K562 (cell line): ENCODE results near the gene OSBP2. TPM values are rescaled to one million over a fixed set of nuclear protein-coding genes. Genes with fewer than 3 reads are reported as not detected.

ENCODE experiments used
- MTF1 ChIP-seq: fragments of 250-450 bp; sonication (Bioruptor Pico); IDR thresholded peaks from 2 replicates; pipeline ENCODE4 v1.9.0; 2021; ENCODE audit warnings: moderate library complexity, mild to moderate bottlenecking, inconsistent platforms, borderline replicate concordance
- PKNOX1 ChIP-seq: fragments of 450-650 bp; IDR thresholded peaks from 2 replicates; pipeline ENCODE4 v1.6.1; 2016
- POU5F1 ChIP-seq: fragments of 150-350 bp; IDR thresholded peaks from 2 replicates; pipeline ENCODE4 v1.6.1; 2014; ENCODE audit warnings: borderline replicate concordance, low read length, low read depth, mild to moderate bottlenecking; ENCODE audit not compliant: partially characterized antibody
- ZNF318 ChIP-seq, 2 experiments: fragments of 450-650 bp; IDR thresholded peaks; 2 replicates each; pipeline ENCODE4 v1.6.1; 2016; ENCODE audit warnings: mild to moderate bottlenecking in 2 of 2, borderline replicate concordance in 1 of 2, low read depth in 1 of 2, moderate library complexity in 1 of 2
- polyA plus RNA-seq, 8 experiments: library from polyadenylated mRNA; depleted of rRNA in 4 of 8; stranded (reverse) in 5 of 8; unstranded in 3 of 8; fragments of >200 nt; fragmentation: Nextera tagmentation in 2 of 8; fragmentation: Illumina TruSeq in 1 of 8; extraction: Ambion mirVana in 2 of 8; extraction: Trizol in 1 of 8; gene quantifications; 2 replicates each; pipeline versions ENCODE4 v1.2.1 to v1.2.3, GENCODE V29; 2011 to 2014; ENCODE audit warnings: inconsistent platforms in 1 of 8, missing spikeins in 1 of 8
- total RNA-seq, 7 experiments: library from RNA; depleted of rRNA in 6 of 7; stranded (reverse); fragments of >200 nt in 6 of 7; fragmentation: Illumina TruSeq in 2 of 7; extraction: Trizol in 2 of 7; gene quantifications; 2 replicates each; pipeline versions ENCODE4 v1.2.1 to v1.2.3, GENCODE V29; 2011 to 2021; ENCODE audit warnings: low replicate concordance in 1 of 7

OSBP2 gene
- total and polyA plus RNA-seq, 9 of the 15 experiments (the other 6 are each of a cell fraction or from before 2014, with no cell fraction given), result 0.52 to 29.5 (median 21.6) TPM

- no peak for TF ChIP-seq PKNOX1
- TF ChIP-seq MTF1 (CRISPR knock-in tag), result no peak
- TF ChIP-seq POU5F1, result no peak
- no peak for TF ChIP-seq ZNF318 (IDR thresholded peaks at IDR 0.05; ENCODE audit: borderline replicate concordance in 1 of 2, low read depth in 1 of 2)
Observed at GRCh38 chr22:30654361-30654760, 40.3 kb upstream of the OSBP2 start (continued).
